GM18511 (cell line): Measurements from ENCODE around the gene ARHGEF4.

Source experiments
- ATAC-seq: cut with Tn5 transposase; IDR thresholded peaks from one replicate; pipeline ENCODE4 v1.9.1; 2021; ENCODE audit warnings: mild to moderate bottlenecking, moderate library complexity; ENCODE audit not compliant: unreplicated experiment

The ARHGEF4 gene

GRCh38 chr2:131006561-131006960 is 169.8 kb downstream of the ARHGEF4 start:
- ATAC-seq, result no peak

GRCh38 chr2:131008967-131009366 is 172.3 kb downstream of the ARHGEF4 start:
- no peak for ATAC-seq

DNA sequence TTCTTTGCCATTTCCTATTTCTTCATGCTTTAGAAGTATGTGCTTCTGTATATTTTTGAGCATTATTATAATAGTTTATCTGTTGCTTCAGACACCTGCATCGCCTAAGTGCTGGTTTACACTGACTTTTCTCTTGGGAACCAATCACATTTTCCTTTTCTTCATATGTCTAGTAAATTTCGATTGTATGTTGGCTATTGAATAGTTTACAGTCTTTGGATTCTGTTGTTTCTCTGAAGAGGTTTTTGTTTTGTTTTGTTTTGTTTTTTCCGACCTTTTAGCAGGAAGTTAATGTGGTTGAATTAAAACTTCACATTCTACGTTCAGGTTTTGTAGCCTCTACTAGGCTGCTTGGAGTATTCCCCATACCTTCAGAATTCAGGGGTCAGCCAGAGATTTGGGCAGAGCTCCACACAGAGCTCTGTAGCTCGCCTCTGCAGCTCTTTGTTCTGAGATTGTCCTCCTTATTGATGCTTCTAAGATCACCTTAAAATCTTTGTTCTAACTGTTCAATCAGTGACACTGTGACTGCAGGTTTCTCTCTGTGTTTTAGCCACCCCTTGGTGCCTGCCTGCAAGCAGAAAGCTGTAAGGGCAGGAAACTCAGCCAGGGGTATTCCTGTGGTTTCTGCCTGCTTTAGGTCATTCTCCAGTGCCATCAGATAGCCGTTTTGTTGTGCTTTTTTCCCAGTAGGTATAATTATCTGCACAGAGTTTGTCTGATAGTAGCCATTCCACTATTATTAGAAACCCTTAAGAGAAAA is 173.2 kb downstream of the ARHGEF4 start:
- ATAC-seq, result no peak

DNA sequence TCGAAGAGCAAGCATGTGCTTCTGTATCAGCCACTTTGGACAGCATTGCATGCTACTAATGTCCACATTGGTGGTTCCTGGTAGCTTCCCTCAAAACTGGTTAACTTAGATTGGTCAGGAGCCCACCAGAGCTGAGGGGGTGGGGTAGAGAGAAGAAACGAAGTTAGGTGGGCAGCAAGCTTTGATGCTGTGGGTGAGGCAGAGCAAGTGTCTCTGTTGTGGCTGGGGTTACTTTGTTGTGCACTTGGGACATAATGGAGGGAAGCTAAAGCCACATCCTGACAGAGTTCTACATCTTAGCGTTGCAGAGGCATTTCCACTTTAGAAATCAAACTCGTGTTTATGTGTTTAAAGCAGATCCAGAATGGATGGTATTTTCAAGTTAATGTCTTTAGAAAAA is 173.9 kb downstream of the ARHGEF4 start:
- no peak for ATAC-seq

GRCh38 chr2:131011486-131011885 is 174.8 kb downstream of the ARHGEF4 start:
- ATAC-seq, result no peak

GRCh38 chr2:131014141-131014540 is 177.4 kb downstream of the ARHGEF4 start:
- ATAC-seq, result no peak

DNA sequence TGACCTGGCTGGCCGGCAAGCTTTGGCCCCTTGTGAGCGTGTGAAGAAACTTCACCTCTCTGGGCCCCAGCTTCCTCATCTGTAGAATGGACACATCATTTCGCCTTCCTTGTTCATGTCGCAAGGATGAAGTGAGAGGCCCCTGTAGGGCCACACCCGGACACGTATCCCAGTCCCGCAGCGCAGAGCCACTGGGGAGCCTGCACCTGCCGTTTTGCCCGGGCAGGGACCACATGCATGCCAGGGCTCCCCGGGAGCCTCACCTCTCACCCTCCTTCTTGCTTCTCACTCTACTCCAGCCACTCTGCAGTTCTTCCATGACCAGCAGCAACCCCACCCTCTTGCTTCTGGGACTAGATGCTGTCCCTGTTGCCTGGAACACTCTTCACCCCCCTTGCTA is 179.1 kb downstream of the ARHGEF4 start:
- ATAC-seq, result no peak

DNA sequence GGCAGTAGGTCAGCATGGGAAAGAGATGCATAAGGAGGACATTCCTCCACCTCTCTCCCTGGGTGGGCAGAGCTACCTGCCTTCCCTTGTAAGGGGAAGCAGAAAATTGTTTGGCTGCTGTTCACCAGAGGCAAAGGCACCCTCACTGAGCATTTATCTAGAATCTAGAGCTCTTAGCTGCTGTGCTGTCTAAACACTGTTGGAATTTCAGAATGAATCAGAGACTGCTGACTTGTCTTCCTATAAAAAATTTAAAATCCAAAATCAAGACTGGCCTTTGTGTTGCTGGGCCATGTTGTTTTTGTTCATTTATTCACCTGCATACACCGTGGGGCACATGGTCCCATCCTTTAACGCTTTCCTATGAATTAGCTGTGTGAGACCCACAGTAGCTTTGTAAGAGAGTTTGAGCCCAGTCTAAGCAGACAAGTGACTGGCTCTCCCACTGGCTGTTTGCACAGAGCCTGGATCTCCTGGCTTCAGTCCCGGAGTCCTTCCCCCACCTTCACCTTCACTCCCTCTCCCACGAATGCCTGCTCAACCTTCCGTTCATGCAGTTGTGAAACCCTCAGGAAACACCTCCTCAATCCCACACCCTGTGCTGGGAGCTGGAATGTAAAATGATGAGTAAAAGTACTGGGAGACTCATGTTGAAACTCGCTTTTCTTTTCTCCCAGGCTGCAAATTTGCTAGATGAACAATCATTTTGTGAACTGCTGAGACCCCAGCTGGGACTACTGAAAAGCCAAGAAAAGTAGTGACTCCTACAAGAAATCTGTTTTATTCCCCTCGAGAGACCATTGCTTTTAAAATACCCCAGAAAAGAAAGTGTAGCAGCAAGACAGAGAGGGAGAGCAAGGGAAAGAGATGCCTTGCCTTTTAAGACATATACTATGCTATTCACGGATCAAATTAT is 180.4 kb downstream of the ARHGEF4 start:
- ATAC-seq, result no peak

DNA sequence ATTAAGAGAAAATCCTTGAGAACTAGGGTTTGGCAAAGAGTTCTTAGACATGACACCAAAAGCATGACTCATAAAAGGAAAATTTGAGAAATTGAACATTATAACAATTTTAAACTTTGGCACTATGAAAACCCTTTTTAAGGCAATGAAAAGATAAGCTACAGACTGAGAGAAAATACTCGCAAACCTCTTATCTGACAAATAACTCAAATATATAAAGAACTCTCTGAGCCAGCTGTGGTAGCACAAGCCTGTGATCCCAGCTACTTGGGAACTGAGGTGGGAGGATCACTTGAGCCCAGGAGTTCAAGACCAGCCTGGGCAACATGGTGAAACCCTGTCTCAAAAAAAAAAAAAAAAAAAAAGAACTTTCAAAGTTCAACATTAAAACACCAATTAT is 186.0 kb downstream of the ARHGEF4 start:
- ATAC-seq, result no peak

DNA sequence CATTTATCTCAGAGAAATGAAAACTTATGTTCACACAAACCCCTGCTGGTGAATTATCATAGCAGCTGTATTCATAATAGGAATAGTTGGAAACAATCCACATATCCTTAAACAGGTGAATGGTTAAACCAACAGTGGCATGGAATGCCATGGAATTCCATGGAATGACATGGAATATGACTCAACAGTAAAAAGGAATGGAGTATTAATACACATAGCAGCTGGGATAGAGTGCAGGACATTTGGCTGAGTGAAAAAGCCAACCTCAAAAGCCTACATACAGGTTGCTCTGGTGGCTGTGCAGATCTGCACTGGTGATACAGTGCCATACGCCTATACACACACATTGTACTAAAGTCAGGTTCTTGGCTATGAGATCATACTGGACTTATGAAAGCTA is 187.0 kb downstream of the ARHGEF4 start:
- ATAC-seq, result no peak

GRCh38 chr2:131026919-131027318 is 190.2 kb downstream of the ARHGEF4 start:
- ATAC-seq, result no peak

DNA sequence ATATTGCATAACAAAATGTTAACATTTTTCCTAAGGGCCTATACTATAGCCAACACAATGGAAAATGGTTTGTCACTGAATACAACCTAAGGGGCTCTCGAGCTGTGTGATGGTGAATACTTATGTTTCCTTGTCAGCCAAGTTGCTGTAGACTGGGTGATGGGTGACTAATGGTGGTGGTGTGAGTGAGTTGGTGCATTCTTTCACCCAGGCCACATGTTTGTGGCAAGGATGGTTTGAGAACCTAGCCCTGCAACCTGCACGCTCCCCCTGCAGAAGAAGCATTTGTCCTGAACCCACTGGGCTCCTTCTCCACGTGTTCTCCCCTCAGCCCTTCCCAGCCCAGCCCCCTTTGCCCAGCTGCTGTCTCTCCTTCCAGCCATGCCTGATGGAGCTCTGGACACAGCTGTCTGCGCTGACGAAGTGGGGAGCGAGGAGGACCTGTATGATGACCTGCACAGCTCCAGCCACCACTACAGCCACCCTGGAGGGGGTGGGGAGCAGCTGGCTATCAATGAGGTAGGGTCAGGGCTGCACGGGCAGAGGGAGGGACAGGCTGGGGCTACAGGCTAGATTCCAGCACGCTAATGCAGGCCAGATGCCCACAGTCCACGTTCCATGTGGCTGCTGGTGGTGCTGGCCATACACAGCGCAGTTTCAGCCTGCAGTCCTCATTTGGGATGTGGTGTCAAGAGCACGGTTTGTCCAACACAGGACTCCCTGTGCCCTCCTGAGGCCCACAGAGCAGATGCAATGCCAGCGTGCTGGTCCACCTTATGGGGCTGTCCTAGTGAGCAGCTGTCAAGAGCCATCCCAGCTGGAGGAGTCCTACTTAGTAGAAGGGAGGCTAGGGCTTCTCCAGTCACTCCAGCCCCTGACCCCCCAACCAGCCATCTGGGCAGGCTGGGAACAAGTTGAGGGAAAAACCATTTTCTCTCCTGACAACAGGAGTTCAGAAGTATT is 191.1 kb downstream of the ARHGEF4 start:
- ATAC-seq, result no peak

DNA sequence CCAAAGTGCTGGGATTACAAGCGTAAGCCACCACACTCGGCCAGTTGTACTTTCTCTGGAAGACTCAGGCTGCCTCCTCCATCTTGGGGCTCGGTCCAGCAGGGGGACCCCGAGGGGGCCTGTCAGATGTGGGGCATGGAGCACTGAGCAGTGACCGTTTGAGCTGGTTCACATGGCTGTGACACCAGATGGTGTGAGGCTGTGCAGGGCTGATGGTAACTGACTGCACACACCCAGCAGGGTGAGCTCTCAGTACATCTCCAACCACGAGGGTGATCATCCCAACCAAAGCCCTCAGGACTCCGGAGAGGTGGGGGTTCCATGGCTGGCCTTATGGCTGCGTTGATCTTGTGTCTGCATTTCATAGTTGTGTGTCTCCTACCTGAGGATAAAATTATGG is 193.1 kb downstream of the ARHGEF4 start:
- ATAC-seq, result no peak

DNA sequence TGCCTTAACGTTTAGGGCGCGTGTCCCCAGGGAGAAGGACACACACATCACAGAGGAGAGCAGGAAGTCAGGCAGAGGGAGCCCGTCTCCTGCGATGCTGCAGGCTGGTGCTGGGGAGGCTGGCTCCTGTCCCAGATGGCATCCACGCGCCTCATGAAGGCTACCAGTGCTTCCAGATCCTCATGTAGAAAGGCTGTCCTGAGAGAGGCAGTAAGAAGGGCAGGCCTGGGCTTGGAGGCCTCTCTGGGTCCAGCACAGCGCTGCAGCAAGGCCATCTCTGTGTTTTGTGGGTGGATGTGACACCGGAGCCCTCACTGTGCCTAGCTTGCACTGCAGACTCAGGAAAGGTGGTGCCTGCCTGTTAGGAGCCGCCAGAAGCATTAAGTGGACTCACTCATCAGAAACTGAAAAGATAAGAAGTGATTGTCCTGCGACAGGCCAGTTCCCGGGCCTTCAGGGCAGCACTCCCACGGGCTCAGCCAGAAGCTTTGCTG is 193.8 kb downstream of the ARHGEF4 start:
- ATAC-seq, result no peak

- ATAC-seq, result no peak
Measured at GRCh38 chr2:131031431-131031841, 194.7 kb downstream of the ARHGEF4 start.

GRCh38 chr2:131031875-131032274 is 195.2 kb downstream of the ARHGEF4 start:
- no peak for ATAC-seq

DNA sequence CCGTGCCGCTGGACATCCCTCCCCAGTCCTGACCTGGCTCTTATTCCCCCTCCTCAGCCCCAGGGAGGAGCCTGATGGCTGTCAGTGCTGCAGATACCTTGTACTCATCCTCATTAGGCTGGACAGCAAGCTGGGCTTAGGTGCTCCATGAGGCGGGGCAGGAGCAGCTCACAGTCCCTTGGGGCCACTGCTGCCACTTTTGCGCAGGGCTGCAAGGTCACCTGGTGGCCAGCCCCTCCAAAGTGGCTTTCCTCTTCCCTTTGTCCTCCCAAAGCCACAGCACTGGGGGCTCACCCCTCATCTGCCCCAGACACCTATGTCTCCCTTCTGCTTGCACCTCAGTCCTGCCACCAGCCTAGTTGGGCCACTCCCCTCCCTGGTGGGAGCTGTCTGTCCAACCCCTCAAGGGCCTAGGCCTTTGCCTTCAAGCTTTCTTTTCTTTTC is 195.7 kb downstream of the ARHGEF4 start:
- ATAC-seq, result no peak

DNA sequence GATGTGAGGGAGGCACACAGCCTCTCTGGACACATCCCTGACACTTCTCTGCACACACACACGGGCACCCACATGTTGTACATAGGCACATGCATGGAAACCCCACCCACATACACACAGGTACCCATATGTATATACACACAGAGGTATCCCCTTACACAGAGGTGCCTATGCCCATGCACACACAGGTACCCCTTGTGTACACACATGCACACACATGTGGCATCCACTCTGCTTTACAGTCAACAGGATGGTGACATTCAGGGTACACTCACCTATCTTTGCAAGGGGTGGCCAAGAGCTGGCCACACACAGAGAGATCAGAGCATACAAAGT is 197.0 kb downstream of the ARHGEF4 start:
- no peak for ATAC-seq

DNA sequence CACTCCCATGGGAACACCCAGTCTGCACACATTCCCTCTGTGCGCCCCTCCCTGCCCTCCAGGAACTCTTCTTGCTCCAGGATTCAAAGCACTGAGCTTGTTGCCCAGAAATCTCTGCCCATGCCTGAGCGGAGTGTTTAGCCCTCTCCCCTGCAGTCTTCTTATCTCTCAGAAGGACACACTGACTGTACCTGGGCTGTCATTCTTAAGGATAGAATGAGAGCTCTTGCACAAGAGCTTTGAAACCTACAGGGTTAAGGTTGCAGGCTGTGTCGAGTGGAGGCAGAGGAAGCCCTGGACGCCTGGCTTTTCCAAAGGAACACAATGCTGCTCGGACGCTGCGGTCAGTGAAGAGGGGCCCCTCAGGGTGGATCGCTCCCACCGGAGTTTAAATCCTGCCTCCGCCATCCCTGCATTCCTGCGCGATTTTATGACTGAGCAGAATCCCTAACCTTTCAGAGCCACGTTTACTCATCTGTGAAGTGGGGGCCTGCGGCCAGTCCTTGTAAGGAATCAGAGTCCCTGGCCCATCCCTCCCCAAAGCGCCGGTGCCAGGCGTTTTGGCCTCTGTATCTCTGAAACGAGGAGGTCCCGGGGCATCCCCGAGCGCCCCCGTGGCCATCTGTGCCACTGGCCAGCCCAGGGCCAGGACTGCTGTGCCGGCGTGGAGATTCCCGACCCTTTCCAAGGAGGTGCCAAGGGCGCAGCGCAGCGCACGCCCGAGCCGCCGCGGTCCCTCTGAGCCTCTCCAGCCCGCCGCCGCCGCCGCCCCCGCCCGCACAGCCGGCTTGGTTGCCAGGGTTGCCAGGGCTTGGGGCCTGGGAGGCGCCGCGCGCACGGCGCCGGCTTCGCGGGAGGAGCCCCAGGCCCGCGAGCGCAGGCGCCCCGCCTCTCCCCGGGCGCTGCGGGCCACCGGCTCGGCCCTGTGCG is 197.7 kb downstream of the ARHGEF4 start:
- no peak for ATAC-seq
